BJ (cell line): ENCODE measurements around the gene CDAN1. TPM values are rescaled to one million over a fixed set of nuclear protein-coding genes. Genes with fewer than 3 reads are reported as not detected.

Experiments used
- CTCF ChIA-PET: fragments of 350-600 bp; formaldehyde crosslinking; extraction: SDS; loops from one replicate; lab custom pipeline; 2021; ENCODE audit warnings: antibody characterized with exemption, inconsistent platforms; lab: Yijun Ruan, JAX
- POLR2A ChIA-PET: fragments of 300-600 bp; sonication (Branson Sonifier 250); formaldehyde crosslinking; extraction: SDS; loops from one replicate; lab custom pipeline; 2021; ENCODE audit warnings: antibody characterized with exemption; lab: Charles Lee
- DNase-seq: peaks from one replicate; pipeline ENCODE4 v3.0.0-alpha.2; 2011; ENCODE audit warnings: low read depth
- H3K27me3 ChIP-seq: 2 replicates; pipeline ENCODE4 v1.6.0; 2011; ENCODE audit warnings: low read length; ENCODE audit not compliant: control insufficient read depth, insufficient read depth
- H3K36me3 ChIP-seq: 2 replicates; pipeline ENCODE4 v1.5.1; 2011; ENCODE audit warnings: low read length; ENCODE audit not compliant: control insufficient read depth, insufficient read depth
- H3K4me3 ChIP-seq: 2 replicates; pipeline ENCODE4 v1.5.1; 2011; ENCODE audit warnings: low read depth, mild to moderate bottlenecking, control low read depth, low read length
- CTCF ChIP-seq: IDR thresholded peaks from 2 replicates; pipeline ENCODE4 v1.5.1; 2011; ENCODE audit warnings: low read depth, mild to moderate bottlenecking, control low read depth, inconsistent platforms, low read length, moderate library complexity; ENCODE audit not compliant: insufficient read depth
- polyA plus RNA-seq: library from polyadenylated mRNA; depleted of rRNA; stranded (reverse); fragments of >200 nt; gene quantifications from 2 replicates; pipeline ENCODE4 v1.2.3, GENCODE V29; 2011

CDAN1 gene
- polyA plus RNA-seq, 1 experiment: 4.3 TPM

- Histone ChIP-seq H3K4me3 (no peak overlapping the region), H3K36me3 (peaks cover 2% of the 10 kb centered on the region), H3K27me3 (no peaks in the 10 kb centered on the region)
- POLR2A ChIA-PET: no interaction called here
- DNase-seq: no peak
- CTCF ChIA-PET: interaction anchor here (0.6 to 3.2 kb wide), 3 partner anchors 11 to 1742 kb away, joined by 3 to 17 read pairs (median 4); no protein-coding TSS in a partner anchor
- TF ChIP-seq CTCF: no peak
Measured at GRCh38 chr15:42693942-42694341, 43.0 kb downstream of the CDAN1 start.

GRCh38 chr15:42693496-42693895, 43.4 kb downstream of the CDAN1 start:
- no peak for DNase-seq
- CTCF ChIA-PET: interaction anchor here (0.7 to 3.2 kb wide), 3 partner anchors 10 to 233 kb away, joined by 3 to 17 read pairs (median 4); no protein-coding TSS in a partner anchor
- POLR2A ChIA-PET: no interaction called here

GRCh38 chr15:42692997-42693396, 43.9 kb downstream of the CDAN1 start:
- CTCF ChIA-PET: interaction anchor here (0.7 to 3.2 kb wide), 3 partner anchors 10 to 233 kb away, joined by 3 to 17 read pairs (median 4); no protein-coding TSS in a partner anchor
- no peaks in the 10 kb centered on the region for H3K27me3 ChIP-seq
- POLR2A ChIA-PET: no interaction called here
- DNase-seq: no peak
- peaks cover 2% of the 10 kb centered on the region for H3K36me3 ChIP-seq
- no peak overlapping the region for H3K4me3 ChIP-seq
- no peak for TF ChIP-seq CTCF

More at GRCh38 chr15:42693496-42693895, 43.4 kb downstream of the CDAN1 start:
- no peak for TF ChIP-seq CTCF
- Histone ChIP-seq H3K36me3 (peaks cover 2% of the 10 kb centered on the region), H3K27me3 (no peaks in the 10 kb centered on the region), H3K4me3 (no peak overlapping the region)

- ChIA-PET CTCF (no interaction called here), POLR2A (no interaction called here)
Measured at GRCh38 chr15:42692536-42692935, 44.4 kb downstream of the CDAN1 start.

DNA sequence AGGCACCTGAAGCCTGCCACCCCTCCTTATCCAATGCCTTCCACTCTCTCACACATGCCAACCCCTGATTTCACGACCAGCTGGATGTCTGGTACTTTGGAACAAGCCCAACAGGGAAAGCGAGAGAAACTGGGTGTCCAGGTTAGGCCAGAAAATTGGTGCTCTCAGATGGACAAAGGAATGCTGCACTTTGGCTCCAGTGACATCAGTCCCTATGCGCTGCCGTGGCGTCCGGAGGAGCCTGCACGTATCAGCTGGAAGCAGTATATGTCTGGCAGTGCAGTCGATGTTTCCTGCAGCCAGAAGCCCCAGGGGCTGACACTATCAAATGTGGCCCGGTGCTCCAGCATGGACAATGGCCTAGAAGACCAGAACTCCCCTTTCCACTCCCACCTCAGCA, 45.2 kb downstream of the CDAN1 start:
- no peak for DNase-seq
- H3K27me3 ChIP-seq: no peaks in the 10 kb centered on the region
- H3K4me3 ChIP-seq: no peak overlapping the region
- H3K36me3 ChIP-seq: peaks cover 2% of the 10 kb centered on the region
- ChIA-PET POLR2A (no interaction called here), CTCF (no interaction called here)
- TF ChIP-seq CTCF: no peak

More at GRCh38 chr15:42692536-42692935, 44.4 kb downstream of the CDAN1 start:
- peaks cover 2% of the 10 kb centered on the region for H3K36me3 ChIP-seq
- DNase-seq: no peak
- no peaks in the 10 kb centered on the region for H3K27me3 ChIP-seq
- H3K4me3 ChIP-seq: no peak overlapping the region
- no peak for TF ChIP-seq CTCF
